Testis (tissue), 3 donors: ENCODE results near the gene RGS6. TPM values are rescaled to one million over a fixed set of nuclear protein-coding genes. Genes with fewer than 3 reads are reported as not detected.
A peak's percentile ranks its signal among the peaks of the same experiment; 100 is the strongest.
"Not testable (repeated sequence)": the region's sequence is repeated elsewhere in the genome, so short reads cannot be mapped to it uniquely, and the experiment has no call there.

Source experiments
- DNase-seq: peaks from one replicate; pipeline ENCODE4 v3.0.0-alpha.2; 2019
- H3K27ac ChIP-seq, 2 donors: fragments of 200-600 bp; sonication (generic); one replicate each; pipeline ENCODE4 v1.5.1; 2019
- H3K27me3 ChIP-seq: fragments of 200-600 bp; sonication (generic); one replicate; pipeline ENCODE4 v1.5.1; 2019
- H3K36me3 ChIP-seq: fragments of 200-600 bp; sonication (generic); one replicate; pipeline ENCODE4 v1.5.1; 2017; ENCODE audit warnings: low read depth; ENCODE audit errors: missing control alignments
- H3K4me1 ChIP-seq: fragments of 200-600 bp; sonication (generic); one replicate; pipeline ENCODE4 v1.5.1; 2019
- H3K4me3 ChIP-seq, 2 donors: fragments of 200-600 bp; sonication (generic); one replicate each; pipeline ENCODE4 v1.5.1; 2017 to 2019
- H3K9me3 ChIP-seq: fragments of 200-600 bp; sonication (generic); one replicate; pipeline ENCODE4 v1.5.1; 2017
- CTCF ChIP-seq, 3 experiments: fragments of 450-650 bp in 2 of 3; fragments of 200-600 bp in 1 of 3; sonication (generic) in 1 of 3; IDR thresholded peaks; one replicate each; pipeline ENCODE4 v1.5.1; 2016 to 2019; ENCODE audit warnings: antibody characterized with exemption in 3 of 3, mild to moderate bottlenecking in 2 of 3, moderate library complexity in 1 of 3
- POLR2A ChIP-seq: fragments of 450-650 bp; IDR thresholded peaks from one replicate; pipeline ENCODE4 v1.6.1; 2017; ENCODE audit warnings: antibody characterized with exemption, mild to moderate bottlenecking, moderate library complexity
- WGBS, 2 donors: methylation state at CpG; one replicate each; pipeline ENCODE4 v1.1.5; 2018; 5-methylcytosine and 5-hydroxymethylcytosine counted together
- intact Hi-C: fragments of 100-400 bp; cut with DNase I; formaldehyde crosslinking; loops from one replicate; pipeline ENCODE4 v1.15.1; 2023; ENCODE audit warnings: low total_unique reads
- polyA plus RNA-seq: library from polyadenylated mRNA; stranded (reverse); fragments of 350-450 nt; fragmentation: Illumina TruSeq; extraction: RNeasy Lipid Tissue Mini Kit (QIAGEN cat#74804); gene quantifications from one replicate; pipeline ENCODE4 v1.2.3, GENCODE V29; 2014; ENCODE audit warnings: low read depth, low replicate concordance; ENCODE audit not compliant: insufficient read depth
- total RNA-seq, 2 donors: library from RNA; depleted of rRNA; stranded (reverse); fragments of >200 nt; gene quantifications; one replicate each; pipeline ENCODE4 v1.2.3, GENCODE V29; 2016

Gene RGS6
- total and polyA plus RNA-seq, 3 donors from 2014 or later: 6.3 to 21.3 (median 16.0) TPM

- no peaks in the 10 kb centered on the region for H3K4me1 ChIP-seq
- no peaks in the 10 kb centered on the region for H3K27me3 ChIP-seq
- H3K9me3 ChIP-seq: no peaks in the 10 kb centered on the region
- DNase-seq: no peak
- TF ChIP-seq CTCF (IDR thresholded peaks at IDR 0.05) (no peak), POLR2A (no peak)
- no peaks in the 10 kb centered on the region for H3K36me3 ChIP-seq
- intact Hi-C loops: no loop called here
- H3K27ac ChIP-seq: no peak overlapping the region
- no peak overlapping the region for H3K4me3 ChIP-seq
Observed at GRCh38 chr14:72466325-72466724, 534.1 kb downstream of the RGS6 start.

DNA sequence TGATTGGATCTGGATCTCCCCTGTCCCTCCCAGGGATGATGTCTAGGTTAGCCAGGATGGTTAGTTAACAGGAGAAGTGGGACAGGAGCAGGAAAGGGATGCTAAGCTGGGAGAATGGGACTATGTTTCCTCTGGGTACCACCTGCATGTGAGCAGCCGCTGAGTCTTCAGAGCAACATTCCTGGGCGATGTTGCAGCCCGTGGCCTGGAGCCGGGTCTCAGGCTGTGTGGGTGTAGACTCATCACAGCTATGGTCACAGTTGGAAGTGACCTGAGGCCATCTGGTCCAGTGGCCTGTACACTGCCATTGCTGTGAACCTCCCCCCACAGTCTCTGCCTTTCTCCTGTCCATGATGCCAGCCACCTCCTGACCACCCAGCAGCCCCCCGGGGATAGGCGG is 539.1 kb downstream of the RGS6 start:
- Histone ChIP-seq H3K4me1 (no peaks in the 10 kb centered on the region), H3K36me3 (no peaks in the 10 kb centered on the region)
- no peak for DNase-seq

GRCh38 chr14:72472845-72473244 is 540.6 kb downstream of the RGS6 start:
- no peaks in the 10 kb centered on the region for H3K4me1 ChIP-seq
- intact Hi-C loops: no loop called here
- no peaks in the 10 kb centered on the region for H3K9me3 ChIP-seq
- no peak for DNase-seq
- H3K4me3 ChIP-seq: peak overlapping the region in 1 of 2 donors; percentile 0
- H3K27ac ChIP-seq: no peak overlapping the region
- no peaks in the 10 kb centered on the region for H3K36me3 ChIP-seq
- 64 to 78% methylated on average over 14 of the region's 14 CpGs for WGBS, 2 donors
- TF ChIP-seq POLR2A (no peak), CTCF (IDR thresholded peaks at IDR 0.05) (peak in 1 of 3 experiments; percentile 11)
- H3K27me3 ChIP-seq: no peaks in the 10 kb centered on the region

More for the DNA sequence above, 539.1 kb downstream of the RGS6 start:
- no peak overlapping the region for H3K4me3 ChIP-seq
- no peaks in the 10 kb centered on the region for H3K27me3 ChIP-seq
- H3K9me3 ChIP-seq: no peaks in the 10 kb centered on the region
- intact Hi-C loops: no loop called here
- no peak overlapping the region for H3K27ac ChIP-seq
- WGBS, 2 donors: 87 to 97% methylated on average over 6 of the region's 6 CpGs
- no peak for TF ChIP-seq POLR2A
- TF ChIP-seq CTCF (IDR thresholded peaks at IDR 0.05): no peak

- TF ChIP-seq CTCF (IDR thresholded peaks at IDR 0.05): no peak
- TF ChIP-seq POLR2A: no peak
- intact Hi-C loops: no loop called here
- no peak overlapping the region for H3K4me3 ChIP-seq
- no peaks in the 10 kb centered on the region for H3K9me3 ChIP-seq
- H3K27ac ChIP-seq: no peak overlapping the region
- WGBS, 2 donors: 77 to 85% methylated on average over 8 of the region's 8 CpGs
- H3K4me1 ChIP-seq: no peaks in the 10 kb centered on the region
- no peaks in the 10 kb centered on the region for H3K36me3 ChIP-seq
- no peak for DNase-seq
- H3K27me3 ChIP-seq: no peaks in the 10 kb centered on the region
Observed at GRCh38 chr14:72476657-72477499, 544.6 kb downstream of the RGS6 start.

DNA sequence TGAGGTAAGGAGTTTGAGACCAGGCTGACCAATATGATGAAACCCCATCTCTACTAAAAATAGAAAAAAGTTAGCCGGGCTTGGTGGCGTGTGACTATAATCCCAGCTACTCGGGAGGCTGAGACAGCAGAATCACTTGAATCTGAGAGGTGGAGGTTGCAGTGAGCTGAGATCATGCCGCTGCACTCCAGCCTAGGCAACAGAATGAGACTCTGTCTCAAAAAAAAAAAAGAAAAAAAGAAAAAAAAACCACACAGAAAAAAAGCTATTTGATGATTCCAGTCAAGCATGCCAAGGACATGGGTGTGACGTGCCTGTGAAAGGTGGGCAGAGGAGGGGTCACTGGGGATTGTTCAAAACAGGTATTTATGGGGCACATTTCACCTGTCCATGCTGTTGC is 545.3 kb downstream of the RGS6 start:
- H3K4me1 ChIP-seq, H3K4me3 ChIP-seq, H3K9me3 ChIP-seq, DNase-seq, H3K27me3 ChIP-seq, H3K27ac ChIP-seq, intact Hi-C loops, H3K36me3 ChIP-seq: not testable (repeated sequence)
- whole genome bisulfite sequencing, 2 donors: 70 to 86% methylated on average over 5 of the region's 5 CpGs
